8988T (cell line): ENCODE data around the gene PET100.
A peak's percentile ranks its signal among the peaks of the same experiment; 100 is the strongest.

Source experiments
- DNase-seq: peaks from one replicate; pipeline ENCODE4 v3.0.0; 2011

The PET100 gene

GRCh38 chr19:7629347-7630054 is at the start of gene PET100, which contains the start of gene XAB2:
PET100 (plus strand) TSS chr19:7629793; CDS start chr19:7629834, 41 bp downstream.
XAB2 (minus strand) TSS chr19:7629545; CDS start chr19:7629527, 18 bp downstream.
- peak; percentile 92 for DNase-seq

- no peak for DNase-seq
These were observed 47.1 kb upstream of the PET100 start for GRCh38 chr19:7582446-7582845.

GRCh38 chr19:7589822-7590221 is 39.8 kb upstream of the PET100 start:
- DNase-seq: no peak

- DNase-seq: no peak
These were observed 39.3 kb upstream of the PET100 start for GRCh38 chr19:7590256-7590655.

- DNase-seq: no peak
These were observed 34.0 kb upstream of the PET100 start, which contains the start of gene CAMSAP3 for GRCh38 chr19:7595466-7596133. CAMSAP3 (plus strand) TSS chr19:7595863; CDS start chr19:7596003, 140 bp downstream.

- no peak for DNase-seq
These were observed 33.2 kb upstream of the PET100 start for GRCh38 chr19:7596211-7596937.

GRCh38 chr19:7597689-7598088 is 31.9 kb upstream of the PET100 start:
- DNase-seq: no peak

GRCh38 chr19:7598180-7598579 is 31.4 kb upstream of the PET100 start:
- no peak for DNase-seq

- no peak for DNase-seq
These were observed 28.9 kb upstream of the PET100 start for GRCh38 chr19:7600721-7601120.

- DNase-seq: no peak
These were observed 27.2 kb upstream of the PET100 start for GRCh38 chr19:7602240-7602934.

- no peak for DNase-seq
These were observed 26.6 kb upstream of the PET100 start for GRCh38 chr19:7602935-7603497.

GRCh38 chr19:7603919-7604318 is 25.7 kb upstream of the PET100 start:
- DNase-seq: no peak

- DNase-seq: no peak
These were observed 23.9 kb upstream of the PET100 start for GRCh38 chr19:7605490-7606222.

GRCh38 chr19:7606289-7606688 is 23.3 kb upstream of the PET100 start:
- DNase-seq: no peak

- DNase-seq: no peak
These were observed 22.2 kb upstream of the PET100 start for GRCh38 chr19:7607212-7607873.

- no peak for DNase-seq
These were observed 21.6 kb upstream of the PET100 start for GRCh38 chr19:7607874-7608560.

- DNase-seq: no peak
These were observed 18.9 kb upstream of the PET100 start for GRCh38 chr19:7610491-7611240.

GRCh38 chr19:7611541-7612279 is 17.9 kb upstream of the PET100 start:
- no peak for DNase-seq
